Smooth muscle cell (in vitro differentiated cells): ENCODE data around the gene GSG1L2. TPM values are rescaled to one million over a fixed set of nuclear protein-coding genes. Genes with fewer than 3 reads are reported as not detected.

Experiments
- DNase-seq: peaks from one replicate; lab custom pipeline; 2025; ENCODE audit not compliant: unreplicated experiment; lab: John Stamatoyannopoulos, UW
- H2AFZ ChIP-seq: fragments of 200-600 bp; sonication (generic); 2 replicates; pipeline ENCODE4 v1.6.0; 2016; ENCODE audit warnings: antibody characterized with exemption, low read depth, mild to moderate bottlenecking
- H3F3A ChIP-seq: fragments of 200-600 bp; sonication (generic); 2 replicates; pipeline ENCODE4 v1.6.0; 2017; ENCODE audit warnings: antibody characterized with exemption, low read depth
- H3K27ac ChIP-seq: fragments of 200-600 bp; sonication (generic); 2 replicates; pipeline ENCODE4 v1.5.1; 2016; ENCODE audit warnings: low read depth, mild to moderate bottlenecking
- H3K27me3 ChIP-seq: fragments of 200-600 bp; sonication (generic); 2 replicates; pipeline ENCODE4 v1.6.1; 2016; ENCODE audit warnings: low read depth, mild to moderate bottlenecking
- H3K36me3 ChIP-seq: fragments of 200-600 bp; sonication (generic); 2 replicates; pipeline ENCODE4 v1.5.1; 2016; ENCODE audit warnings: low read depth
- H3K4me1 ChIP-seq: fragments of 200-600 bp; sonication (generic); 2 replicates; pipeline ENCODE4 v1.5.1; 2016; ENCODE audit warnings: low read depth
- H3K4me2 ChIP-seq: fragments of 200-600 bp; sonication (generic); 2 replicates; pipeline ENCODE4 v1.6.0; 2016; ENCODE audit warnings: mild to moderate bottlenecking
- H3K4me3 ChIP-seq: fragments of 200-600 bp; sonication (generic); 2 replicates; pipeline ENCODE4 v1.5.1; 2016; ENCODE audit warnings: mild to moderate bottlenecking
- H3K79me2 ChIP-seq: fragments of 200-600 bp; sonication (generic); 2 replicates; pipeline ENCODE4 v1.6.0; 2016; ENCODE audit warnings: low read depth, mild to moderate bottlenecking
- H3K9ac ChIP-seq: fragments of 200-600 bp; sonication (generic); 2 replicates; pipeline ENCODE4 v1.6.0; 2016; ENCODE audit warnings: low read depth
- H3K9me3 ChIP-seq: fragments of 200-600 bp; sonication (generic); replicated peaks from 2 replicates; pipeline ENCODE4 v1.5.1; 2016; ENCODE audit warnings: low read depth
- H4K20me1 ChIP-seq: fragments of 200-600 bp; sonication (generic); 2 replicates; pipeline ENCODE4 v1.6.0; 2016; ENCODE audit warnings: low read depth
- CTCF ChIP-seq: fragments of 200-600 bp; sonication (generic); IDR thresholded peaks from 2 replicates; pipeline ENCODE4 v1.5.1; 2017; ENCODE audit warnings: borderline replicate concordance, mild to moderate bottlenecking, antibody characterized with exemption; ENCODE audit not compliant: insufficient read depth, poor library complexity, severe bottlenecking
- WGBS: methylation state at CpG from one replicate; pipeline ENCODE4 v1.1.7; 2016; ENCODE audit warnings: low lambda C conversion rate; 5-methylcytosine and 5-hydroxymethylcytosine counted together
- polyA plus RNA-seq: library from polyadenylated mRNA; unstranded; fragments of >200 nt; fragmentation: Nextera tagmentation; extraction: Ambion mirVana; gene quantifications from 2 replicates; pipeline ENCODE4 v1.2.1, GENCODE V29; 2016
- total RNA-seq: library from RNA; depleted of rRNA; stranded (reverse); fragments of >200 nt; gene quantifications from 2 replicates; pipeline ENCODE4 v1.2.3, GENCODE V29; 2014

Gene GSG1L2
- total and polyA plus RNA-seq, 2 experiments from 2014 or later, result not detected

GRCh38 chr17:9783050-9783449 lies 38.8 kb downstream of the GSG1L2 start:
- WGBS, result 84% methylated on average over 4 of the region's 4 CpGs
- H3F3A ChIP-seq, result no peaks in the 10 kb centered on the region
- H3K9me3 ChIP-seq, result no peaks in the 10 kb centered on the region
- DNase-seq, result no peak
- no peak overlapping the region for H3K9ac ChIP-seq
- H3K27me3 ChIP-seq, result peaks cover 35% of the 10 kb centered on the region
- H3K4me3 ChIP-seq, result no peak overlapping the region
- H3K27ac ChIP-seq, result no peak overlapping the region
- H2AFZ ChIP-seq, result no peak overlapping the region
- H4K20me1 ChIP-seq, result no peaks in the 10 kb centered on the region
- no peak overlapping the region for H3K4me2 ChIP-seq
- no peaks in the 10 kb centered on the region for H3K79me2 ChIP-seq
- H3K4me1 ChIP-seq, result no peaks in the 10 kb centered on the region
- no peaks in the 10 kb centered on the region for H3K36me3 ChIP-seq
- no peak for TF ChIP-seq CTCF

- Histone ChIP-seq H3K9me3 (no peaks in the 10 kb centered on the region), H4K20me1 (no peaks in the 10 kb centered on the region), H3K27ac (no peak overlapping the region), H3K79me2 (no peaks in the 10 kb centered on the region), H2AFZ (no peak overlapping the region), H3K36me3 (no peaks in the 10 kb centered on the region), H3K9ac (no peak overlapping the region), H3K4me1 (no peaks in the 10 kb centered on the region), H3K4me3 (no peak overlapping the region), H3K4me2 (no peak overlapping the region), H3F3A (no peaks in the 10 kb centered on the region), H3K27me3 (peaks cover 35% of the 10 kb centered on the region)
- WGBS, result 90% methylated on average over 3 of the region's 3 CpGs
- no peak for DNase-seq
- TF ChIP-seq CTCF, result no peak
Measured at GRCh38 chr17:9780552-9780951, 41.3 kb downstream of the GSG1L2 start.

GRCh38 chr17:9776911-9777310 lies 45.0 kb downstream of the GSG1L2 start:
- Histone ChIP-seq H3K27me3 (peaks cover 26% of the 10 kb centered on the region), H3K4me2 (no peak overlapping the region), H2AFZ (no peak overlapping the region), H3K4me1 (no peaks in the 10 kb centered on the region), H3K9me3 (no peaks in the 10 kb centered on the region), H3K4me3 (no peak overlapping the region), H4K20me1 (no peaks in the 10 kb centered on the region), H3F3A (no peaks in the 10 kb centered on the region), H3K27ac (no peak overlapping the region), H3K36me3 (no peaks in the 10 kb centered on the region), H3K79me2 (no peaks in the 10 kb centered on the region), H3K9ac (no peak overlapping the region)
- TF ChIP-seq CTCF, result no peak
- DNase-seq, result no peak
- WGBS, result 93% methylated on average over 9 of the region's 9 CpGs

GRCh38 chr17:9772658-9773057 lies 49.2 kb downstream of the GSG1L2 start:
- Histone ChIP-seq H3K9ac (no peak overlapping the region), H3K79me2 (no peaks in the 10 kb centered on the region), H3K4me2 (no peak overlapping the region), H3K36me3 (no peaks in the 10 kb centered on the region), H3K27me3 (no peaks in the 10 kb centered on the region), H3K27ac (no peak overlapping the region), H3K4me3 (no peak overlapping the region), H2AFZ (no peak overlapping the region), H3F3A (no peaks in the 10 kb centered on the region), H3K9me3 (no peaks in the 10 kb centered on the region), H3K4me1 (no peaks in the 10 kb centered on the region), H4K20me1 (no peaks in the 10 kb centered on the region)
- 92% methylated on average over 19 of the region's 19 CpGs for WGBS
- no peak for DNase-seq
- TF ChIP-seq CTCF, result no peak
